ENCODE data around the gene TNFRSF19.

TNFRSF19 gene

GRCh38 chr13:23621316-23621645 is 51.1 kb downstream of the TNFRSF19 start:
- no peak for DNase-seq
- intact Hi-C loops (cut with DNase I) = no loop called here

GRCh38 chr13:23622985-23623384 is 52.8 kb downstream of the TNFRSF19 start:
- no peak for DNase-seq
- intact Hi-C loops (cut with DNase I) = no loop called here

- intact Hi-C loops (cut with DNase I) = no loop called here
- DNase-seq = no peak
Observed at GRCh38 chr13:23623394-23623793, 53.2 kb downstream of the TNFRSF19 start.

- intact Hi-C loops (cut with DNase I) = no loop called here
- DNase-seq = peak in 1 of 10 donors; percentile 19
Observed at GRCh38 chr13:23626700-23627099, 56.5 kb downstream of the TNFRSF19 start.

DNA sequence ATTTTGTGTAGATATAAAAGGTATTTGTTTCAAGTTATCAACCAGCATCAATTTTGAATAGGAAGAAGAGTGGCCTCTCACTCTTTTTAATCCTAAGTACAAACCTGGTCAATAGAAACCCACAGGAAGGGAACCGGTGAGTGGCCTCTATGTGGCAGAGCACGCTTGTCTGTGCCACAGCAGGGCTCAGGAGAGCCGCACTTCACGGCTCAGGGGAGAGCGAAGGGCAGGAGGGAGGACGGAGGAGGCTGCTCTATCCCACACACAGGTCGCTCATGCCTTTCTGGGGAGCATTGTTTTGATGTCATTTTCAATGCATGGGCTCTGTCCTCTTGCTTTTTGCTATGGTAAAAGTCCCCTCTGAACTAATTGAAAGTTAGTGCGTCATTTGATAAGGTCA is 57.2 kb downstream of the TNFRSF19 start:
- intact Hi-C loops (cut with DNase I) = no loop called here
- no peak for DNase-seq

DNA sequence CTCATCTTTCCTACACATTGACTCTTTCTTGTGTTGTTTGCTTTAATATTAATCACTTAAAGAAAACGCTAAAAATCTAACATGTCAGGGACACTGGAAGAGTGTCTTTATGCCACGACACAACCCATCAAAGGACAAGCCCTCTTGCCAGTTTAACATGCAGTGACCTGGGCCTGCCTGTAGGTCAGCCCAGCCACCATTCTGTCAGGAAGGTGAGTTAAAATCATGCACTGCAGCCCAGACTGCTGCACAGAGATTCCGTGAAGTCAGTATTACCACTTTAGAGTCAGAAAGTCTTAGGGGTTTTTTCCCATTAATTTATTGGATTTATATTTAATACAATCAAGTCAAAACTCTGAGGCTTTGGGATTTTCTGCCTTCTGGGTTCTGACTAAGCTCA is 58.0 kb downstream of the TNFRSF19 start:
- DNase-seq = no peak
- intact Hi-C loops (cut with DNase I) = no loop called here

DNA sequence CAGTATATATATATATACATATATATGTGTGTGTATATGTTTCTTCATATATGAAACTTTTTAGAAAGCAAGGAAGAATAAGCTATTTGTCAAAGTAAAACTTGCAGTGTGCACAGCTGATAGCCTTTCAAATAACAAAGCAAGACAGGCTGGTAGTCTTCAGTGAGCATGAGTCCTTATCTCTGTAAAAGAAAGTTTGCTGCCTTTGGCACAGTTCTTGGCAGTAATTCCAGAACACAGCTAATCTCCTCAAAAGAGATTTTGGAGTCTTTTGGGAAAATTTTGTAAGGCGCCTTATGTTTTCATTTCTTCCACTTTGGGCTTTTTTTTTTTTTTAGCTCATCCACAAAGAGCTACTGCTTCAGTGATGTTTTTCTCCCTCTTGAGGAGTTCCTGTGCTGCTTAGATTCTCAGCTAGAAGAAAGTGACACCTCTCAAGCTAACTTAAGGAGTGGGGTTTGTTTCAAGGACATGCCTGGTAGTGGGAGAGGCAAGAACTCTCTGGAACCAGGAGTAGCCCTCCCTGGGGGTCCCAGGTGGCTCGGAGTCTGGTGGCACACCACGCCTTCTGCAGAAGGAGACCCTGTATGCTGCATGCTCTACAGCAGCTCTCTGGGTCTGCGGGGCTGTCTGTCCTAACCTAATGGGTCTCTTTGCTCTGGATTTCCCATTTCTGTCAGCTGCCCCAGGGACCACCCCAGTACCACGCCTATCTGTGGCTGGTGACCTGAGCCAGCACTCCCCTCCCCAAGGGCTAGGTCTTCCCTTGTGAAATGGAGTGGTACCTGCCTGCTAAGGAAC is 58.8 kb downstream of the TNFRSF19 start:
- intact Hi-C loops (cut with DNase I) = no loop called here
- DNase-seq = no peak

GRCh38 chr13:23629566-23630272 is 59.5 kb downstream of the TNFRSF19 start:
- DNase-seq = no peak
- intact Hi-C loops (cut with DNase I) = no loop called here

GRCh38 chr13:23630349-23631093 is 60.3 kb downstream of the TNFRSF19 start:
- DNase-seq = no peak
- intact Hi-C loops (cut with DNase I) = no loop called here

GRCh38 chr13:23631311-23632047 is 61.3 kb downstream of the TNFRSF19 start:
- no peak for DNase-seq
- intact Hi-C loops (cut with DNase I) = no loop called here

DNA sequence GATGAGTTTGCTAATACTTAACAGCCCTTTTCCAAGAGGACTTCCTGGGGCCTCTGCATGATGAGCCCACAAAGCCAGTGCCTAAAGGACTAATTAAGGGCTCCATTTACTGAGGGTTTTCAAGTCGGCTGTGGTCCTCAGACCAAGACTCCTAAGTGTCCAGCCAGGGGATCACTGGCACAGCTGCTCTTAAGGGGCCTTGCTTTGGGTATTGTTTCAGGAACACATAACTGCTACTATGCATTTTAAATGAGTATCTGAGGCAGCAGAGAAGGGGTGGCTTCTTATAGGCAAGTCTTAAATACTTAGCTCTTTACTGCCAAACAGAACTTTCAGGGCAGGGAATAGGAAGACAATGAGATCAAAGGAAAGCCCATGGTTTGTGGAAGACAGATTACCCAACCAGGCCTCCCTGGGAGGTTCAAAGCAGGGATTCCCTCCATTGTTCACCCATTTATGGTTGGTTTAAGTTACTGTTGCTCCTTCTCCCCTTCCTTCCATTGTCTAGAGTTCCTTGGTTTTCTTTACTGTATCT is 61.9 kb downstream of the TNFRSF19 start:
- intact Hi-C loops (cut with DNase I) = no loop called here
- no peak for DNase-seq

DNA sequence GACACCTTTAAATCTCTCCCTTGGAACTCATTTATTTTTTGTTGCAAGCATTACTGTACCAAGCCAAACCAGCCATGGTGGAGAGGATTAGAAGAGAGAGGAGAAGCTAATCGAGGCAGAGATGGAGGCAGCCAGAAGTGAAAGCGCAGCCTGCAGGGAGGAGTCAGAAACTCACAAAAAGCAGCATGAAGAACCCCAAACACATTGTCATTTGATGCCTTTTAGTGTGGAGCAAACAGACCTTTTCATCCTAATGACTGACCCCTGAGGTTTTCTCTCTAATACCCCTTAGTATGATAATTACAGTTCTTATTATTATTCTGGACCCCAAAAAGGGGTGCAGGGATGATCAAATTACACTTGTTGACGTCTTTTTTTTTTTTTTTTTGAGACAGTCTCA is 62.5 kb downstream of the TNFRSF19 start:
- intact Hi-C loops (cut with DNase I) = no loop called here
- no peak for DNase-seq

DNA sequence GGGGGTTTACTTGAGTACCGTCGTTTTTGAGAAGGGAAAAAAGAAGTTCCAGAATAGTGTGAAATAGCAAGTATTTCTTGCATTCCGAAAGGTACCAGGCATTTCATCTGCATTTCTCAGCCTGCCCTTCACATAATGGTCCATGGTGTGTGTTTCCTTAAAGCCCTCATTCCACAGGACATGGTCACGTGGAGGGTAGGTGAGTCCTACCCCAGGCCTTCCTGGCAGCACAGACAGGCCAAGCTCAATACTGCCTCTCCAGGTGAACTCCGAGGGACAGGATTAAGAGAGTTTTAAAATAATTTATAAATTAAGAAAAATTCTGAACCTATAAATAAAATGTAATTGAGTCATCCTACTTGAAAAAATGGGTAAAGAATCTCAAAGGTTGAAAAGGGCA is 64.7 kb downstream of the TNFRSF19 start:
- DNase-seq = no peak
- intact Hi-C loops (cut with DNase I) = no loop called here

DNA sequence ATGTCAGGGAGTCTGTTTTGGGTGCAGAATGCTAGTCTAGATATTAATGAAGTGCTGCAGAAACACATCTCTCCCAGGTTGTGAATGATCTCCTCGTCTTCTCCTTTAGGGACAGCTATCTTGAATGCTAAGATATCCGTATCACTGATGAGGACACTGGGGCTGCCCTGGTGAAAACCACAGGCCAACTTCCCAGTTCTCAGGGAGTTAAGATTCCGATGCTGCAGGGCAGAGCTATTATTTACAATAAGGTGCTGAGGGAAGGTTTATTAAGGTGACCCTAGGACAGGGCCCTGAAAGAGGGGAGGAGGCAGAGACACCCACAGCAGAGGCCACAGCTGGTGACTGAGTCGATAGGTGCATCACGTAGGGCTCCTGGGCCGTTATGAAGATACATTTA is 66.1 kb downstream of the TNFRSF19 start:
- intact Hi-C loops (cut with DNase I) = no loop called here
- DNase-seq = no peak

GRCh38 chr13:23637829-23638228 is 67.6 kb downstream of the TNFRSF19 start:
- intact Hi-C loops (cut with DNase I) = no loop called here
- peak in 2 of 10 donors; percentile 22 to 79 for DNase-seq

- peak in 1 of 10 donors; percentile 24 for DNase-seq
- intact Hi-C loops (cut with DNase I) = no loop called here
Observed at GRCh38 chr13:23639674-23640073, 69.5 kb downstream of the TNFRSF19 start.

DNA sequence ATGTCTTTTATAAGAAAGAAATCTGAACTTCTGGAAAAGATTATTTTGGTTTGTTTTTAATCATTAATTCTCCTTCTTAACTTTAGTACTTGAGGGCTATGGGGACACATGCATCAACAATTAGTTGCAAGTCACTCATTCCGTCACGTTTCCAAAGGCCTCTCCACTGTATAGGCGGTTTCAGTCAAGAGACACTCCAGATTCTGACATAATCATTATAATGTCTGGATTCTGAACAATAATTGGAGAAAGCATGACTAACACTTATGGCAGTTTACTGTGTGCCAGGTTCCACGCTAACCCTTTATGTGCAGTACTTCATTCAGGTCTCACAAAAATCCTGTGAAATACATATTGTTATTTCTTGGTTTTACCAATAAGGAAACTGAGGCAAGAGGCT is 71.9 kb downstream of the TNFRSF19 start:
- no peak for DNase-seq
- intact Hi-C loops (cut with DNase I) = no loop called here

DNA sequence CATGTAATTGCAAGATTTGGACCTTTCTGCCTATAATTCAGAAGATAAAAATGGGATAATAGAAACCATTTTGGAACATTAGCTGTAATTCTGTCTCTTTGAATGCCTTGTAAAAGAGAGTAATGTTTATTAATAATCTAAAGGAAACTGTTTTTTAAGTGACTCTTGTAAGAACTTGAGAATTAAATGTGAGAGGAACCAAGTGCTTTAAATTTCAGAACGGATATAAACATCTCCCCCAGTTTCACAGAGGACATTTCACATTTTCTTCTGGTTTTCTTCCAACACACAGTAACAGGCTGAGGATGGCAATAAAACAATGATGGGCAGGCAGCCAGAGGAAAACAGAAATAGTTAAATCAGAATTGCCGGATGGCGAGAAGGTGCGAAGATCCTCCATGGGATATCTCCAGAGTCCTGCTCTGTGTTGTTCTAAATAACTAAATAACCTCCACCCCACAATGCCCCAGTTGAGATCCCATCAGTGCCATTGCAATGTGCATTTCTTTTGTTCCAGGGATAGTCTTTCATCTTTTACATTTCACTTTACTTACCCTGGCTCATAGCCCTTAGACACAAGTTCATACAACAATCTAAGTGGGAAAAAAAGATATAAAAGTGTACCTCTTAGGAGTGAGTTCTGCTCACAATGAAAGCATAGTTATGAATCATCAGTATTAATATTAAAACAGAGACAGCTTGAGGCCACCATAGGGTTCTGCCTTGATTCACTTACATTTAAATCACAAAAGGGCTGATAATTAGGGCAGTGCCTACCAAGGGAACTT is 73.3 kb downstream of the TNFRSF19 start:
- DNase-seq = no peak

DNA sequence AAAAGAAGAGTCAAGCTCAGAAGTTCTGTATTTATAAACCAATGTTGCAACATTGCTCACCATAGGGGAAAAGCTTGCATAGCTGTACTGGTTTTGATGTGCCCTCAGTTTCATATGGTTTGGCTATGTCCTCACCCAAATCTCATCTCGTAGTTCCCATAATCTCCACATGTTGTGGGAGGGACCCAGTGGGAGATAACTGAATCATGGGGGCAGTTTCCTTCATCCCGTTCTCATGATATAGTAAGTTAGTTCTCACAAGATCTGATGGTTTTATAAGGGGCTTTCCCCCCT is 73.9 kb downstream of the TNFRSF19 start:
- no peak for DNase-seq
- intact Hi-C loops (cut with DNase I) = no loop called here

More for the DNA sequence above, 73.3 kb downstream of the TNFRSF19 start:
- intact Hi-C loops (cut with DNase I) = no loop called here

DNA sequence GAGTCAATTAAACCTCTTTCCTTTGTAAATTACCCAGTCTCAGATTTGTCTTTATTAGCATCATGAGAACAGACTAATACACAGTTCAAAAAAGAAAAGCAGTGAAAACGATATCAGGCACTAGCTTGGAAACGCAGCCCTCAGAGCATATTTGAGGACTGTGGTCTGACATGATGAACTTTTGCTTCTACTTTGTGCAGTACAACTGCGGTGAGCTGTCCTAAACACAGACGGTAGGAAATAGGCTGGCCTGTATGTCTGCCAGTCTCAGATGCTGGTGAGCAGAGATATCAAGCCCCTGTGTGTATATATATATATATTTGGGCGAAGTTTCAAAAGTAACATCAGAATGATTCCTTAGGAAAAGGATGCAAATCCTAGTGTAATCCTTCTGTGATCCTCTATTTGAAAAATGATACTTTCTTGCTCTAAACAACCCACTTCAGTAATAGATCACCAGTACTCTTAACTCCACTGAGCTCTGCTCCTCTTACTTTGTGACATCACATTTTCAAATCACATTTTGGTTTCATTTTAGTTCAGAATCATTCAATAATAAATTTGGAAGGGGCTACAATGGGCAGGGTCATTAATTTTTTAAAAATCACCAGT is 74.4 kb downstream of the TNFRSF19 start:
- intact Hi-C loops (cut with DNase I) = no loop called here
- DNase-seq = no peak
